Stimulated activated effector memory CD8-positive, alpha-beta T cell treated with anti-CD3 and anti-CD28 coated beads, Interleukin-12 subunit alpha, Interleukin-12 subunit beta, amount 100 ng/mL, for 72 hours (primary cell): ENCODE data around the gene HLA-DQB2.
A peak's percentile ranks its signal among the peaks of the same experiment; 100 is the strongest.
"Not testable (repeated sequence)": the region's sequence is repeated elsewhere in the genome, so short reads cannot be mapped to it uniquely, and the experiment has no call there.

Experiments used
- ATAC-seq: fragments of 150-1000 bp; cut with Tn5 transposase; 2 replicates; pipeline ENCODE4 v1.10.0; 2021
- DNase-seq, 2 donors: peaks; one replicate each; pipeline ENCODE4 v3.0.0; 2021 to 2022; ENCODE audit warnings: low spot score in 2 of 2
- H3K27ac Mint-ChIP-seq: one replicate; pipeline ENCODE4 v1.8.0; 2022; ENCODE audit warnings: mild to moderate bottlenecking, mixed read lengths
- H3K36me3 Mint-ChIP-seq: one replicate; pipeline ENCODE4 v1.8.0; 2022; ENCODE audit warnings: mild to moderate bottlenecking, mixed read lengths
- H3K4me1 Mint-ChIP-seq: one replicate; pipeline ENCODE4 v1.8.0; 2022; ENCODE audit warnings: mixed read lengths
- H3K4me3 Mint-ChIP-seq: one replicate; pipeline ENCODE4 v1.8.0; 2022; ENCODE audit warnings: mild to moderate bottlenecking, mixed read lengths
- H3K9me3 Mint-ChIP-seq: one replicate; pipeline ENCODE4 v1.8.0; 2022; ENCODE audit warnings: mixed read lengths

HLA-DQB2 gene

DNA sequence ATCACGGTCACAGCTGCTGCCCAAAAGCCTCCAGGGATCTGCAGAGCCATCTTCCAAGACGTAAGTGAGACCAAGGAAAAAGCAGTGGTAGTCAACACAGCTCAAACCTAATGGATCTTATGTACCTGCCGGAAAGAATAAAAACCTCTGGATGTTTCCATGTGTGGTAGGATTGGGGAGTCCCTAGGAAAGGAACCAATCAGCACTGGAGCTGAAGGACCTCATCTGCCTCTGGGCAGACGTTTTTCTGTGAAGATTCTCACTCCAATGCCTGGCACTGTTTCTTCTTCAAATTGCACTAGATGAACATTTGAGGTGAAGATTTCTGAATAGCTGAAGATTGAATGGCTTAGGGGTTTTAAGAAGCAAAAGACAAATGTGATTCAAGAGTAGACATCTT lies at the start of gene HLA-DQB2:
Gene HLA-DQB2 (minus strand): TSS at position 112 of the 400 bp plus-strand sequence. CDS start 62 bp downstream, at position 50.
- DNase-seq (no peak), ATAC-seq (no peak)
- Mint-ChIP-seq H3K27ac (no peak within 1 kb of the TSS), H3K4me3 (no peak within 1 kb of the TSS), H3K9me3 (no peaks in the 10 kb centered on the region), H3K4me1 (no peaks in the 10 kb centered on the region), H3K36me3 (no peaks in the 10 kb centered on the region)

DNA sequence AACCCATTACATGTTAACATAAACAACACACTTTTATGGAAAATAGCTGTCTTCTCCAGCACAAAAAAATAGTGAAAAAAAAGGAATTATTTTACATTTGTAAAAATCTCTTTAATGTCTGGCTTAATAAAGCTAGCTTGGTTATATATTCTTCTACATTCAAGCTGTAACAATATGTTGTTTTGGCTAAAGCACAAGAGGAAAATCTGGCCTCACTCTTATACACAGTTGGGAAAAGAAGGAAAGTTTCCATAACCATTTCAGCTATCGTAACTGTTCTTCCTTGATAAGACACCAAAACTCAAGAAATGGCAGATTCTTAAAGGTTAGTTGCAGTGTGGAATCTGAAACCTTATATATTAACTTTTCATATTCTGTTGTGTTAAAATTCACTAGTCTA lies 45.8 kb upstream of the HLA-DQB2 start:
- peaks cover 15% of the 10 kb centered on the region for H3K36me3 Mint-ChIP-seq
- peaks cover 5% of the 10 kb centered on the region for H3K4me1 Mint-ChIP-seq
- H3K4me3 Mint-ChIP-seq, result no peak overlapping the region
- no peak overlapping the region for H3K27ac Mint-ChIP-seq
- no peak for DNase-seq
- no peaks in the 10 kb centered on the region for H3K9me3 Mint-ChIP-seq
- ATAC-seq, result no peak

- no peak overlapping the region for H3K4me3 Mint-ChIP-seq
- no peaks in the 10 kb centered on the region for H3K9me3 Mint-ChIP-seq
- DNase-seq (no peak), ATAC-seq (no peak)
- H3K27ac Mint-ChIP-seq, result no peak overlapping the region
- peaks cover 5% of the 10 kb centered on the region for H3K4me1 Mint-ChIP-seq
- H3K36me3 Mint-ChIP-seq, result peaks cover 1% of the 10 kb centered on the region
These were observed 43.8 kb upstream of the HLA-DQB2 start for GRCh38 chr6:32807020-32807580.

GRCh38 chr6:32805404-32805803 lies 42.1 kb upstream of the HLA-DQB2 start:
- not testable (repeated sequence) for H3K36me3 Mint-ChIP-seq, H3K27ac Mint-ChIP-seq, H3K9me3 Mint-ChIP-seq, H3K4me3 Mint-ChIP-seq, ATAC-seq, H3K4me1 Mint-ChIP-seq, DNase-seq

DNA sequence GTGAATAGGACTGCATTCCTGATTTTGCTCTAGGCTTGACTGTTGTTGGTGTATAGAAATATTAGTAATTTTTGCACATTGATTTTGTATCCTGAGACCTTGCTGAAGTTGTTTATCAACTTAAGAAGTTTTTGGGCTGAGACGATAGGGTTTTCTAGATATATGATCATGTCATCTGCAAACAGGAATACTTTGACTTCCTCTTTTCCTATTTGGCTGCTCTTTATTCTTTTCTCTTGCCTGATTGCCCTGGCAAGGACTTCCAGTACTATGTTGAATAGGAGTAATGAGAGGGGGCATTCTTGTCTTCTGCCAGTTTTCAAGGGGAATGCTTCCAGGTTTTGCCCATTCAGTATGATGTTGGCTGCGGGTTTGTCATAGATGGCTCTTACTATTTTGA lies 40.1 kb upstream of the HLA-DQB2 start:
- ATAC-seq (no peak), DNase-seq (no peak)
- Mint-ChIP-seq H3K27ac (no peak overlapping the region), H3K4me1 (peaks cover 5% of the 10 kb centered on the region), H3K36me3 (no peaks in the 10 kb centered on the region), H3K9me3 (peaks cover 5% of the 10 kb centered on the region), H3K4me3 (no peak overlapping the region)

DNA sequence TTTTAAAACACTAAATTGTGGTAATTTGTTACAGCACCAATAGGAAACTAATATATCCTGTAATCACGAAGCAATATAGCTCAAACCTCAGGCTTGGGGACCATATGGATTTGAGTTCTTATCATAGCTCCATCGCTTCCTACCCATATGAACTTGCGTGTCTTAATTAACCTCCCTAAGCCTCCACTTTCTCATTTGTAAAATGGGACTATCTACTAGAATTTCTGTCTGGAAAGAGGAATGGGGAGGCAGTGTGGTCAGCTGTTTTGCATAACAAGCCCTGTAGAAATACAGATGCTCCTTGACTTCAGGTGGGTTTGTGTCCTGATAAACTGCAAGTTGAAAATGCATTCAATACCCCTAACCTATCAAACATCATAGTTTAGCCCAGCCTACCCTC lies 36.4 kb upstream of the HLA-DQB2 start:
- H3K9me3 Mint-ChIP-seq, result peaks cover 5% of the 10 kb centered on the region
- ATAC-seq (no peak), DNase-seq (no peak)
- no peak overlapping the region for H3K4me3 Mint-ChIP-seq
- H3K36me3 Mint-ChIP-seq, result no peaks in the 10 kb centered on the region
- H3K4me1 Mint-ChIP-seq, result peaks cover 7% of the 10 kb centered on the region
- H3K27ac Mint-ChIP-seq, result no peak overlapping the region

- H3K4me3 Mint-ChIP-seq, result no peak overlapping the region
- DNase-seq (no peak), ATAC-seq (no peak)
- peaks cover 7% of the 10 kb centered on the region for H3K4me1 Mint-ChIP-seq
- H3K27ac Mint-ChIP-seq, result no peak overlapping the region
- H3K36me3 Mint-ChIP-seq, result no peaks in the 10 kb centered on the region
- peaks cover 5% of the 10 kb centered on the region for H3K9me3 Mint-ChIP-seq
These were observed 35.8 kb upstream of the HLA-DQB2 start for GRCh38 chr6:32799168-32799567.

- peak; percentile 79 to 90 for DNase-seq
- ATAC-seq, result peak; percentile 75
- no peaks in the 10 kb centered on the region for H3K36me3 Mint-ChIP-seq
- peaks cover 5% of the 10 kb centered on the region for H3K9me3 Mint-ChIP-seq
- peak overlapping the region; percentile 51 for H3K4me3 Mint-ChIP-seq
- H3K4me1 Mint-ChIP-seq, result peaks cover 7% of the 10 kb centered on the region
- H3K27ac Mint-ChIP-seq, result no peak overlapping the region
These were observed 33.8 kb upstream of the HLA-DQB2 start for GRCh38 chr6:32796848-32797776.

DNA sequence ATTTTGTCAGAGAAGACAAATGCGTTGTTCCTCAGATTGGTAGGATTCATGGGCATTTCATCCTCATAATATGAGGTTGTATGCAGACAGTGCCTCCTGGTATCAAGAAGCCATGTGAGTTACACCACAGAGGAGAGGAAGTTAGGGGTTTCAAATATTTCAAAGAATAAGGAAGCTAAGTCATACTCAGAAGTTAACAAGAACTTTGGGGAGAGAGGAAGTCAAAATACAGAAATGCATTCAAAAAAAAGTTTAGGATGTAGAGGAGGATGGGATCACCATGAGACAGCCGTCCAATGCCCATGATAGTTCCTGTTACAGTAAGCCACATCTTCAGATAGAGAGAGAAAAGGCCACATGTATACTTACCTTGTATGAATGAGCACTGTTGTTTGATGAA lies 31.2 kb upstream of the HLA-DQB2 start:
- ATAC-seq (no peak), DNase-seq (no peak)
- H3K4me1 Mint-ChIP-seq, result peaks cover 7% of the 10 kb centered on the region
- no peak overlapping the region for H3K4me3 Mint-ChIP-seq
- peaks cover 5% of the 10 kb centered on the region for H3K9me3 Mint-ChIP-seq
- no peaks in the 10 kb centered on the region for H3K36me3 Mint-ChIP-seq
- H3K27ac Mint-ChIP-seq, result no peak overlapping the region

- DNase-seq (no peak), ATAC-seq (no peak)
These were observed 29.6 kb upstream of the HLA-DQB2 start for GRCh38 chr6:32792901-32793435.

DNA sequence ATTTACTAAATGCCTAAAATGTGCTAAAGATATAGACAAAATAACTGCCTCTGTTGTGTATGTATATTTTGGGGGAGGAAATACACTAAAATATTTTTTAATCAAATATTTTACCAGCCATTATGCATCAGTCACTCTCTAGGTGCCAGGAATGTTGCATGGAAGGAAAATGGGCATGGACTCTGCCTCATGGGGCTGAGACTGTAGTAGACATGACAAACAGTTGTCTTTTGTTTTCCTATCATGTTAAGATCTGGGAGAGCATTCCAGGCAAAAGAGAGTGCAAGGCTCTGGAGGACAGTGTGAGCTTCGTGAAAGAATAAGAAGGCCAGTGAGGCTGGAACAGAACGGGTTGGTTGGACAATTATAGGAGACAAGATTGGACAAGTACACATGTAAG lies 27.0 kb upstream of the HLA-DQB2 start:
- no peaks in the 10 kb centered on the region for H3K9me3 Mint-ChIP-seq
- ATAC-seq (no peak), DNase-seq (no peak)
- no peak overlapping the region for H3K4me3 Mint-ChIP-seq
- H3K36me3 Mint-ChIP-seq, result no peaks in the 10 kb centered on the region
- no peak overlapping the region for H3K27ac Mint-ChIP-seq
- no peaks in the 10 kb centered on the region for H3K4me1 Mint-ChIP-seq

More at GRCh38 chr6:32792901-32793435, 29.6 kb upstream of the HLA-DQB2 start:
- H3K27ac Mint-ChIP-seq, result no peak overlapping the region
- no peaks in the 10 kb centered on the region for H3K36me3 Mint-ChIP-seq
- H3K4me3 Mint-ChIP-seq, result no peak overlapping the region
- no peaks in the 10 kb centered on the region for H3K9me3 Mint-ChIP-seq
- H3K4me1 Mint-ChIP-seq, result peaks cover 7% of the 10 kb centered on the region

GRCh38 chr6:32785781-32786533 lies 22.6 kb upstream of the HLA-DQB2 start:
- Mint-ChIP-seq H3K4me3 (no peak overlapping the region), H3K27ac (no peak overlapping the region), H3K36me3 (no peaks in the 10 kb centered on the region), H3K4me1 (no peaks in the 10 kb centered on the region), H3K9me3 (peaks cover 3% of the 10 kb centered on the region)
- ATAC-seq (peak; percentile 72), DNase-seq (no peak)

DNA sequence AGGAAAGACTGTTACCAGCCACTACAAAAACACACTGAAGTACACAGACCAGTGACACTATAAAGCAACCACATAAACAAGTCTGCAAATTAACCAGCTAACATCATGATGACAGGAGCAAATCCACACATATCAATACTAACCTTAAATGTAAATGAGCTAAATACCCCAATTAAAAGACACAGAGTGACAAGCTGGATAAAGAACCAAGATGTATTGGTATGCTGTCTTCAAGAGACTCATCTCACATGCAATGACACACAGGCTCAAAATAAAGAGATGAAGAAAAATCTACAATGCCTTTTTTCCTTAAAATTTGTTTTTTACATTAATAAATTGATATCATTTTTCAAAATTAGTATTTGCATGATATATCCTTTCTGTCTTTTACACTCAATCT lies 19.6 kb upstream of the HLA-DQB2 start:
- not testable (repeated sequence) for H3K4me1 Mint-ChIP-seq, H3K9me3 Mint-ChIP-seq, H3K4me3 Mint-ChIP-seq, DNase-seq, H3K36me3 Mint-ChIP-seq, ATAC-seq, H3K27ac Mint-ChIP-seq

DNA sequence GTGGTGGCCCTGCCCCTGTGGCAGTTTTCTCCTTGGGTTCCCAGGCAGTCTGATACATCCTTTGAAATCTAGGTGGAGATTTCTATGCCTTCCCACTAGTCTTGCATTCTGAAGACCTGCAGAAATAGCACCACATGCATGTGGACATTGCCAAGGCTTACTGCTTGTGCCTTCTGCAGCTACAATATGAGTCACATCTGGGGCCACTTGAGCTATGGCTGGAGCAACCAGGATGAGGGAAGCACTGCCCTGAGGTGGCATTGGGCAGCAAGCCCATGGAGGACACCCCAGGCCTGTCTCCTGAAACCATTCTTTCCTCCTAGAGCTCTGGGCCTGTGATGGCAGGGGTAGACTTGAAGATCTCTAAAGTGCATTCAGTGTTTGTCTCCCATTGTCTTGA lies 15.7 kb upstream of the HLA-DQB2 start:
- Mint-ChIP-seq H3K27ac (no peak overlapping the region), H3K4me1 (no peaks in the 10 kb centered on the region), H3K36me3 (no peaks in the 10 kb centered on the region), H3K9me3 (peaks cover 3% of the 10 kb centered on the region), H3K4me3 (no peak overlapping the region)
- DNase-seq (no peak), ATAC-seq (no peak)

DNA sequence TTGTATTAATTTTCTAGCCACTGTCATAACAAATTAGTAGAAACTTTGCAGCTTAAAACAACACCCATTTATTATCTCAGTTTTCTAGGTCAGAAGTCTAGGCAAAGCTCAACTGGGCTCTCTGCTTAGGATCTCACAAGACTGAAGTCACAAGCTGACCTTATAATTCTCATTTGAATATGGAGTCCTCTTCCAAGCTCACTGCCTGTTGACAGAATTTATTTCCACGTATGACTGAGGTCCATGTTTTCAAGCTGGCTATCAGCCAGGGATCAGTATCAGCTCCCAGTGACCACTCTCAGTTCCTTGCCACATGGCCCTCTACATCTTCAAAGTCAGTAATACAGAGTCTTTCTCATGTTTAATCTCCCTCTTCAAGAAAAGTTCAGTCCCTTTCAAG lies 11.7 kb upstream of the HLA-DQB2 start:
- ATAC-seq, result no peak

More for the DNA sequence above, 11.7 kb upstream of the HLA-DQB2 start:
- DNase-seq, result no peak
- Mint-ChIP-seq H3K4me1 (no peaks in the 10 kb centered on the region), H3K27ac (no peak overlapping the region), H3K4me3 (no peak overlapping the region), H3K9me3 (no peaks in the 10 kb centered on the region), H3K36me3 (no peaks in the 10 kb centered on the region)
